Cardiac fibroblast (primary cell): Measurements from ENCODE around the gene PCDHGA1.
A peak's percentile ranks its signal among the peaks of the same experiment; 100 is the strongest.
"Not testable (repeated sequence)": the region's sequence is repeated elsewhere in the genome, so short reads cannot be mapped to it uniquely, and the experiment has no call there.

Source experiments
- DNase-seq, 2 donors: peaks; one replicate each; pipeline versions ENCODE4 v3.0.0 to v3.0.0-alpha.2; 2010; ENCODE audit warnings: low read depth in 2 of 2
- H3K4me3 ChIP-seq, 2 donors: replicated peaks in 1 of 2; 1 replicate in 1 of 2; 2 replicates in 1 of 2; pipeline ENCODE4 v1.5.1; 2011; ENCODE audit warnings: low read depth in 2 of 2, low read length in 2 of 2, mild to moderate bottlenecking in 2 of 2, moderate library complexity in 1 of 2
- TF ChIP-seq, protein P1 (sequence below): IDR thresholded peaks from one replicate; pipeline ENCODE4 v1.5.1; 2011; ENCODE audit warnings: low read depth, mild to moderate bottlenecking, low read length, inconsistent platforms

Gene PCDHGA1

DNA sequence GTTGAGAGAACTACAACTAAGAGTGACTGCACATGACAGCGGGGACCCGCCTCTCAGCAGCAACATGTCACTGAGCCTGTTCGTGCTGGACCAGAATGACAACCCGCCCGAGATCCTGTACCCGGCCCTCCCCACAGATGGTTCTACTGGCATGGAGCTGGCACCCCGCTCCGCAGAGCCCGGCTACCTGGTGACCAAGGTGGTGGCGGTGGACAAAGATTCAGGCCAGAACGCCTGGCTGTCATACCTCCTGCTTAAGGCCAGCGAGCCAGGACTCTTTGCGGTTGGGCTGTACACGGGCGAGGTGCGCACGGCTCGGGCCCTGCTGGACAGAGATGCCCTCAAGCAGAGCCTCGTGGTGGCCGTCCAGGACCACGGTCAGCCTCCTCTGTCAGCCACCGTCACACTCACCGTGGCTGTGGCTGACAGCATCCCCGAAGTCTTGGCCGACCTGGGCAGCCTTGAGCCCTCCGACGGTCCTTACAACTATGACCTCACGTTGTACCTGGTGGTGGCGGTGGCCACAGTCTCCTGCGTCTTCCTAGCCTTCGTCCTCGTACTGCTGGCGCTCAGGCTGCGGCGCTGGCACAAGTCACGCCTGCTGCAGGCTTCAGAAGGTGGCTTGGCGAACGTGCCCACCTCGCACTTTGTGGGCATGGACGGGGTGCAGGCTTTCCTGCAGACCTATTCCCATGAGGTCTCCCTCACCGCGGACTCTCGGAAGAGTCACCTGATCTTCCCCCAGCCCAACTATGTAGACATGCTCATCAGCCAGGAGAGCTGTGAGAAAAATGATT is 54.4 kb downstream of the PCDHGA1 start:
- no peak for DNase-seq
- H3K4me3 ChIP-seq = no peak overlapping the region
- TF ChIP-seq, protein P1, sequence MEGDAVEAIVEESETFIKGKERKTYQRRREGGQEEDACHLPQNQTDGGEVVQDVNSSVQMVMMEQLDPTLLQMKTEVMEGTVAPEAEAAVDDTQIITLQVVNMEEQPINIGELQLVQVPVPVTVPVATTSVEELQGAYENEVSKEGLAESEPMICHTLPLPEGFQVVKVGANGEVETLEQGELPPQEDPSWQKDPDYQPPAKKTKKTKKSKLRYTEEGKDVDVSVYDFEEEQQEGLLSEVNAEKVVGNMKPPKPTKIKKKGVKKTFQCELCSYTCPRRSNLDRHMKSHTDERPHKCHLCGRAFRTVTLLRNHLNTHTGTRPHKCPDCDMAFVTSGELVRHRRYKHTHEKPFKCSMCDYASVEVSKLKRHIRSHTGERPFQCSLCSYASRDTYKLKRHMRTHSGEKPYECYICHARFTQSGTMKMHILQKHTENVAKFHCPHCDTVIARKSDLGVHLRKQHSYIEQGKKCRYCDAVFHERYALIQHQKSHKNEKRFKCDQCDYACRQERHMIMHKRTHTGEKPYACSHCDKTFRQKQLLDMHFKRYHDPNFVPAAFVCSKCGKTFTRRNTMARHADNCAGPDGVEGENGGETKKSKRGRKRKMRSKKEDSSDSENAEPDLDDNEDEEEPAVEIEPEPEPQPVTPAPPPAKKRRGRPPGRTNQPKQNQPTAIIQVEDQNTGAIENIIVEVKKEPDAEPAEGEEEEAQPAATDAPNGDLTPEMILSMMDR = no peak

DNA sequence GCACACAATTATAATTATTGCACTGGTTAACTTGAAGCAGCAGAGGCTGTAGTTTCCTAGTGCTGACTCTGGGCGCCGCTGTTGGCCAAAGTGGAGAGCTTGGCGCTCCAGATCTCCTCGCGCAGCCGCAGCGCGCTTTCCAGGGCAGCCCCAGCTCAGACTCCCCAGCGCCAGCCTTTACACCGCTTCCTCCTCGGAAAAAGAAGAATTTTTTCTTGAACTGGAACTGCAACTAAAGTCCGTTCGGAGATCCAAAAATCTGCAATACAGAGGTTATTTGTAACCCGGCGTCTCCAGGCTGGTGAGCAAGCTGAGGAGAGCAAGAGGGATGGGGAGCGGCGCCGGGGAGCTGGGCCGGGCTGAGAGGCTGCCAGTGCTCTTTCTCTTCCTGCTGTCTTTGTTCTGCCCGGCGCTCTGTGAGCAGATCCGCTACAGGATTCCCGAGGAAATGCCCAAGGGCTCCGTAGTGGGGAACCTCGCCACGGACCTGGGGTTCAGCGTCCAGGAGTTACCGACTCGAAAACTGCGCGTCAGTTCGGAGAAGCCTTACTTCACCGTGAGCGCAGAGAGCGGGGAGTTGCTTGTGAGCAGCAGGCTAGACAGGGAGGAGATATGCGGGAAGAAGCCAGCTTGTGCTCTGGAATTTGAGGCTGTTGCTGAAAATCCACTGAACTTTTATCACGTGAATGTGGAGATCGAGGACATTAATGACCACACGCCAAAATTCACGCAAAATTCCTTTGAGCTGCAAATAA is 57.4 kb downstream of the PCDHGA1 start, which contains the start of gene PCDHGB4:
TSS of gene PCDHGB4 (plus strand) at position 142 of the 755 bp plus-strand sequence. CDS start at position 329, 187 bp downstream.
- peak; percentile 52 to 69 for DNase-seq
- H3K4me3 ChIP-seq = peak within 1 kb of the TSS; percentile 16 to 42
- TF ChIP-seq, protein P1 = peak; percentile 62

DNA sequence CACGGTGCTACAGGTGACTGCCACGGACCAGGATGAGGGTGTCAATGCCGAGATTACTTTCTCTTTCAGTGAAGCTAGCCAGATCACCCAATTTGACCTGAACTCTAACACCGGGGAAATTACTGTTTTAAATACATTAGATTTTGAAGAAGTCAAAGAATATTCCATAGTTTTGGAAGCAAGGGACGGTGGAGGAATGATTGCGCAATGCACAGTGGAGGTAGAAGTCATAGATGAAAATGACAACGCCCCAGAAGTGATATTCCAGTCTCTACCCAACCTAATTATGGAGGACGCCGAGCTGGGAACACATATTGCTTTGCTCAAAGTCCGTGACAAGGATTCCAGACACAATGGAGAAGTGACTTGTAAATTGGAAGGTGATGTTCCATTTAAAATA is 58.3 kb downstream of the PCDHGA1 start:
- no peak overlapping the region for H3K4me3 ChIP-seq
- no peak for DNase-seq
- TF ChIP-seq, protein P1 = no peak

DNA sequence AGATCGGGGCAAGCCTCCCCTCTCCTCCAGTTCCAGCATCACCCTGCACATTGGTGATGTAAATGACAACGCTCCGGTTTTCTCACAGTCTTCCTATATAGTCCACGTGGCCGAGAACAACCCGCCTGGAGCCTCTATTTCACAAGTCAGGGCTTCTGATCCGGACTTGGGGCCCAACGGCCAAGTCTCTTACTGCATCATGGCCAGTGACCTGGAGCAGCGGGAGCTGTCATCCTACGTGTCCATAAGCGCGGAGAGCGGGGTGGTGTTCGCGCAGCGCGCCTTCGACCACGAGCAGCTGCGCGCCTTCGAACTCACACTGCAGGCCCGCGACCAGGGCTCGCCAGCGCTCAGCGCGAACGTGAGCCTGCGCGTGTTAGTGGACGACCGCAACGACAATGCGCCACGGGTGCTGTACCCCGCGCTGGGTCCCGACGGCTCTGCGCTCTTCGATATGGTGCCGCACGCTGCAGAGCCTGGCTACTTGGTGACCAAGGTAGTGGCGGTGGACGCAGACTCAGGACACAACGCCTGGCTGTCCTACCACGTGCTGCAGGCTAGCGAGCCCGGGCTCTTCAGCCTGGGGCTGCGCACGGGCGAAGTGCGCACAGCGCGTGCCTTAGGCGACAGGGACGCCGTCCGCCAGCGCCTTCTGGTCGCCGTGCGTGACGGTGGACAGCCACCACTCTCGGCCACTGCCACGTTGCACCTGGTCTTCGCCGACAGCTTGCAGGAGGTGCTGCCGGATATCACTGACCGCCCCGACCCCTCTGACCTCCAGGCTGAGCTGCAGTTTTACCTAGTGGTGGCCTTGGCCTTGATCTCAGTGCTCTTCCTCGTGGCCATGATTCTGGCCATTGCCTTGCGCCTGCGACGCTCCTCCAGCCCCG is 59.1 kb downstream of the PCDHGA1 start:
- DNase-seq = no peak
- no peak overlapping the region for H3K4me3 ChIP-seq
- TF ChIP-seq, protein P1 = no peak

DNA sequence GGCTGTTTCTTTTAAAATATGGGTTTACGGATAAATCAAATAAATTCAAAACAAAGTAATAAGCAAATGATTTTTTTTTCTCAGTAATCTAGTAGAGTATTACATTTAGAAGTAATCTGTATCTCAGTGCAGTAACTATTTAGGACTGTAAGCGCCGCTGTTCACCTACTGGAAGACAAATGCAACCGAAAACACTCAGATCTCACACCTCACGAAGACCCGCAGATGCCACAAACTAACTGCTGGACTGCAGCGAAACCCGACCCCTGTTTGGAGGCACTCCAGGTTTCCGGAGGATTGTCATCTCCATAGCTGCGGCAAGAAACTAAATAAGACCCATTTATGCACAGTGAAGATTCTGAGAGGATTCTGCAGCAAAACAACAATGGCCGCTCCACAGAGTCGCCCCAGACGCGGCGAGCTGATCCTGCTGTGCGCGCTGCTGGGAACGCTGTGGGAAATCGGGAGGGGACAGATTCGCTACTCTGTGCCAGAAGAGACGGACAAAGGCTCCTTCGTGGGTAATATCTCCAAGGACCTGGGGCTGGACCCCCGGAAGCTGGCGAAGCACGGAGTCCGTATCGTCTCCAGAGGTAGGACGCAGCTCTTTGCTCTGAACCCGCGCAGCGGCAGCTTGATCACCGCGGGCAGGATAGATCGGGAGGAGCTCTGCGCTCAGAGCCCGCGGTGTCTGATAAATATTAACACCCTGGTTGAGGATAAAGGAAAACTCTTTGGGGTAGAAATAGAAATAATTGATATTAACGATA is 62.3 kb downstream of the PCDHGA1 start, which contains the start of gene PCDHGA8:
TSS of gene PCDHGA8 (plus strand) at position 205 of the 770 bp plus-strand sequence. CDS start at position 386, 181 bp downstream.
- TF ChIP-seq, protein P1 = peak; percentile 12
- no peak for DNase-seq
- peak within 1 kb of the TSS; percentile 2 to 14 for H3K4me3 ChIP-seq

DNA sequence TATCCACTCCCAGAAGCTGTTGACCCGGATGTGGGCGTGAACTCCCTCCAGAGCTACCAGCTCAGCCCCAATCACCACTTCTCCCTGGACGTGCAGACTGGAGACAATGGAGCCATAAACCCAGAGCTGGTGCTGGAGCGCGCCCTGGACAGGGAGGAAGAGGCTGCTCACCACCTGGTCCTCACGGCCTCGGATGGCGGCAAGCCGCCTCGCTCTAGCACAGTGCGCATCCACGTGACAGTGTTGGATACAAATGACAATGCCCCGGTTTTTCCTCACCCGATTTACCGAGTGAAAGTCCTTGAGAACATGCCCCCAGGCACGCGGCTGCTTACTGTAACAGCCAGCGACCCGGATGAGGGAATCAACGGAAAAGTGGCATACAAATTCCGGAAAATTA is 63.0 kb downstream of the PCDHGA1 start:
- TF ChIP-seq, protein P1 = no peak
- no peak for DNase-seq
- H3K4me3 ChIP-seq = no peak overlapping the region

DNA sequence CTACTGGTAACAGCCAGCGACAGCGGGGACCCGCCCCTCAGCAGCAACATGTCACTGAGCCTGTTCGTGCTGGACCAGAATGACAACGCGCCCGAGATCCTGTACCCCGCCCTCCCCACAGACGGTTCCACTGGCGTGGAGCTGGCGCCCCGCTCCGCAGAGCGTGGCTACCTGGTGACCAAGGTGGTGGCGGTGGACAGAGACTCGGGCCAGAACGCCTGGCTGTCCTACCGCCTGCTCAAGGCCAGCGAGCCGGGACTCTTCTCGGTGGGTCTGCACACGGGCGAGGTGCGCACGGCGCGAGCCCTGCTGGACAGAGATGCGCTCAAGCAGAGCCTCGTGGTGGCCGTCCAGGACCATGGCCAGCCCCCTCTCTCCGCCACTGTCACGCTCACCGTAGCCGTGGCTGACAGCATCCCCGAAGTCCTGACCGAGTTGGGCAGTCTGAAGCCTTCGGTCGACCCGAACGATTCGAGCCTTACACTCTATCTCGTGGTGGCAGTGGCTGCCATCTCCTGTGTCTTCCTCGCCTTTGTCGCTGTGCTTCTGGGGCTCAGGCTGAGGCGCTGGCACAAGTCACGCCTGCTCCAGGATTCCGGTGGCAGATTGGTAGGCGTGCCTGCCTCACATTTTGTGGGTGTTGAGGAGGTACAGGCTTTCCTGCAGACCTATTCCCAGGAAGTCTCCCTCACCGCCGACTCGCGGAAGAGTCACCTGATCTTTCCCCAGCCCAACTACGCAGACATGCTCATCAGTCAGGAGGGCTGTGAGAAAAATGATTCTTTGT is 64.3 kb downstream of the PCDHGA1 start:
- not testable (repeated sequence) for DNase-seq, H3K4me3 ChIP-seq
